KMS-11 (cell line): ENCODE data around the gene AGBL5.

Experiments
- H2AFZ ChIP-seq: fragments of 200-600 bp; sonication (generic); 2 replicates; pipeline ENCODE4 v1.6.1; 2016; ENCODE audit warnings: antibody characterized with exemption, mixed run types, low read depth
- H3K27ac ChIP-seq: fragments of 200-600 bp; sonication (generic); 2 replicates; pipeline ENCODE4 v1.6.1; 2016; ENCODE audit warnings: mild to moderate bottlenecking, mixed run types
- H3K27me3 ChIP-seq: fragments of 200-600 bp; sonication (generic); 2 replicates; pipeline ENCODE4 v1.6.1; 2017; ENCODE audit warnings: mild to moderate bottlenecking, low read depth, mixed run types, moderate library complexity; ENCODE audit not compliant: insufficient read depth
- H3K36me3 ChIP-seq: fragments of 200-600 bp; sonication (generic); 2 replicates; pipeline ENCODE4 v1.6.1; 2017; ENCODE audit warnings: mild to moderate bottlenecking, mixed run types; ENCODE audit not compliant: insufficient read depth
- H3K4me1 ChIP-seq: fragments of 200-600 bp; sonication (generic); 2 replicates; pipeline ENCODE4 v1.6.1; 2016; ENCODE audit warnings: mild to moderate bottlenecking, low read depth, mixed run types; ENCODE audit not compliant: poor library complexity, severe bottlenecking
- H3K4me2 ChIP-seq: fragments of 200-600 bp; sonication (generic); 2 replicates; pipeline ENCODE4 v1.7.0; 2016; ENCODE audit warnings: mild to moderate bottlenecking, mixed run types
- H3K4me3 ChIP-seq: fragments of 200-600 bp; sonication (generic); IDR thresholded peaks from 2 replicates; pipeline ENCODE4 v1.6.1; 2017; ENCODE audit warnings: low read depth, low read length, mixed read lengths; ENCODE audit not compliant: insufficient read depth
- H3K79me2 ChIP-seq: fragments of 200-600 bp; sonication (generic); 2 replicates; pipeline ENCODE4 v1.6.1; 2016; ENCODE audit warnings: low read depth, mixed run types; ENCODE audit not compliant: insufficient read depth
- H3K9ac ChIP-seq: fragments of 200-600 bp; sonication (generic); 2 replicates; pipeline ENCODE4 v1.6.1; 2016; ENCODE audit warnings: mild to moderate bottlenecking, mixed run types
- H4K20me1 ChIP-seq: fragments of 200-600 bp; sonication (generic); 2 replicates; pipeline ENCODE4 v1.6.1; 2016; ENCODE audit warnings: mild to moderate bottlenecking, mixed run types; ENCODE audit not compliant: insufficient read depth
- CTCF ChIP-seq: fragments of 200-600 bp; sonication (generic); conservative IDR thresholded peaks from 2 replicates; pipeline ENCODE4 v1.6.1; 2017; ENCODE audit warnings: low read depth, mild to moderate bottlenecking, antibody characterized with exemption, low read length, moderate library complexity, mixed read lengths

AGBL5 gene

GRCh38 chr2:27019931-27020855 lies 31.3 kb upstream of the AGBL5 start:
- no peak overlapping the region for H3K4me3 ChIP-seq
- H3K27me3 ChIP-seq = no peaks in the 10 kb centered on the region
- no peaks in the 10 kb centered on the region for H3K36me3 ChIP-seq
- no peak overlapping the region for H3K27ac ChIP-seq
- no peak overlapping the region for H3K9ac ChIP-seq
- H2AFZ ChIP-seq = no peak overlapping the region
- no peak overlapping the region for H3K4me2 ChIP-seq
- peaks cover 13% of the 10 kb centered on the region for H3K4me1 ChIP-seq
- no peaks in the 10 kb centered on the region for H3K79me2 ChIP-seq
- no peak for TF ChIP-seq CTCF
- no peaks in the 10 kb centered on the region for H4K20me1 ChIP-seq

GRCh38 chr2:27021253-27022049 lies 30.0 kb upstream of the AGBL5 start:
- H3K4me2 ChIP-seq = no peak overlapping the region
- H3K4me3 ChIP-seq = no peak overlapping the region
- H3K27me3 ChIP-seq = no peaks in the 10 kb centered on the region
- no peaks in the 10 kb centered on the region for H3K36me3 ChIP-seq
- no peaks in the 10 kb centered on the region for H3K79me2 ChIP-seq
- no peak overlapping the region for H2AFZ ChIP-seq
- H3K4me1 ChIP-seq = peaks cover 4% of the 10 kb centered on the region
- no peak for TF ChIP-seq CTCF
- no peak overlapping the region for H3K9ac ChIP-seq
- H3K27ac ChIP-seq = no peak overlapping the region
- no peaks in the 10 kb centered on the region for H4K20me1 ChIP-seq

GRCh38 chr2:27023740-27024139 lies 27.7 kb upstream of the AGBL5 start:
- H3K4me2 ChIP-seq = no peak overlapping the region
- no peak overlapping the region for H3K27ac ChIP-seq
- H3K4me1 ChIP-seq = no peaks in the 10 kb centered on the region
- H3K27me3 ChIP-seq = no peaks in the 10 kb centered on the region
- no peaks in the 10 kb centered on the region for H3K36me3 ChIP-seq
- H2AFZ ChIP-seq = no peak overlapping the region
- TF ChIP-seq CTCF = no peak
- no peaks in the 10 kb centered on the region for H3K79me2 ChIP-seq
- no peak overlapping the region for H3K9ac ChIP-seq
- H4K20me1 ChIP-seq = no peaks in the 10 kb centered on the region
- no peak overlapping the region for H3K4me3 ChIP-seq

- no peak overlapping the region for H3K4me2 ChIP-seq
- no peak for TF ChIP-seq CTCF
Observed at GRCh38 chr2:27024188-27024587, 27.3 kb upstream of the AGBL5 start.

More at GRCh38 chr2:27024188-27024587, 27.3 kb upstream of the AGBL5 start:
- H3K4me3 ChIP-seq = no peak overlapping the region
- no peaks in the 10 kb centered on the region for H3K36me3 ChIP-seq
- H4K20me1 ChIP-seq = no peaks in the 10 kb centered on the region
- H3K9ac ChIP-seq = no peak overlapping the region
- no peak overlapping the region for H2AFZ ChIP-seq
- H3K79me2 ChIP-seq = no peaks in the 10 kb centered on the region
- no peaks in the 10 kb centered on the region for H3K27me3 ChIP-seq
- H3K4me1 ChIP-seq = no peaks in the 10 kb centered on the region
- no peak overlapping the region for H3K27ac ChIP-seq
